GM23338 (cell line): Measurements from ENCODE around the gene MLLT3. TPM values are rescaled to one million over a fixed set of nuclear protein-coding genes. Genes with fewer than 3 reads are reported as not detected.

Source experiments
- ATAC-seq: fragments of 200-7000 bp; cut with Tn5 transposase; 3 replicates; pipeline ENCODE4 v1.9.1; 2020
- DNase-seq: peaks from one replicate; pipeline ENCODE4 v3.0.0-alpha.2; 2015; ENCODE audit warnings: low spot score
- H2AFZ ChIP-seq: fragments of 200-600 bp; sonication (generic); 2 replicates; pipeline ENCODE4 v1.8.0; 2016; ENCODE audit warnings: antibody characterized with exemption, mild to moderate bottlenecking, moderate library complexity
- H3F3A ChIP-seq: fragments of 200-600 bp; sonication (generic); replicated peaks from 2 replicates; pipeline ENCODE4 v1.8.0; 2017; ENCODE audit warnings: antibody characterized with exemption, mixed run types, low read depth
- H3K27ac ChIP-seq: fragments of 200-600 bp; sonication (generic); 2 replicates; pipeline ENCODE4 v1.6.1; 2016; ENCODE audit warnings: low read depth
- H3K27me3 ChIP-seq: fragments of 200-600 bp; sonication (generic); 2 replicates; pipeline ENCODE4 v1.8.0; 2016; ENCODE audit warnings: mild to moderate bottlenecking, mixed run types, moderate library complexity; ENCODE audit not compliant: insufficient read depth
- H3K36me3 ChIP-seq: fragments of 200-600 bp; sonication (generic); 2 replicates; pipeline ENCODE4 v1.8.0; 2016; ENCODE audit warnings: mild to moderate bottlenecking; ENCODE audit not compliant: insufficient read depth
- H3K4me1 ChIP-seq: fragments of 200-600 bp; sonication (generic); 2 replicates; pipeline ENCODE4 v1.8.0; 2016; ENCODE audit warnings: mild to moderate bottlenecking, moderate library complexity; ENCODE audit not compliant: insufficient read depth
- H3K4me2 ChIP-seq: fragments of 200-600 bp; sonication (generic); 2 replicates; pipeline ENCODE4 v1.7.1; 2017; ENCODE audit warnings: mixed run types
- H3K4me3 ChIP-seq: fragments of 200-600 bp; sonication (generic); 2 replicates; pipeline ENCODE4 v1.6.1; 2016; ENCODE audit warnings: mixed run types
- H3K79me2 ChIP-seq: fragments of 200-600 bp; sonication (generic); replicated peaks from 2 replicates; pipeline ENCODE4 v1.8.0; 2017; ENCODE audit warnings: mild to moderate bottlenecking; ENCODE audit not compliant: insufficient read depth
- H3K9me2 ChIP-seq: fragments of 200-600 bp; sonication (generic); 2 replicates; pipeline ENCODE4 v1.8.0; 2017; ENCODE audit not compliant: insufficient read depth
- H4K20me1 ChIP-seq: fragments of 200-600 bp; sonication (generic); replicated peaks from 2 replicates; pipeline ENCODE4 v1.8.0; 2017; ENCODE audit warnings: mild to moderate bottlenecking; ENCODE audit not compliant: insufficient read depth
- H3K27ac Mint-ChIP-seq: 2 replicates; pipeline ENCODE4 v1.8.0; 2020; ENCODE audit warnings: inconsistent platforms, mild to moderate bottlenecking, moderate library complexity, mixed read lengths
- H3K27me3 Mint-ChIP-seq: 3 replicates; pipeline ENCODE4 v1.8.0; 2022; ENCODE audit warnings: low read depth, mild to moderate bottlenecking, moderate library complexity, mixed read lengths, inconsistent platforms; ENCODE audit not compliant: insufficient read depth, poor library complexity
- H3K36me3 Mint-ChIP-seq: 3 replicates; pipeline ENCODE4 v1.8.0; 2021; ENCODE audit warnings: low read depth, mild to moderate bottlenecking, inconsistent platforms, moderate library complexity, mixed read lengths
- H3K4me1 Mint-ChIP-seq: 3 replicates; pipeline ENCODE4 v1.8.0; 2020; ENCODE audit warnings: mild to moderate bottlenecking, inconsistent platforms, mixed read lengths
- H3K4me3 Mint-ChIP-seq: 3 replicates; pipeline ENCODE4 v1.8.0; 2021; ENCODE audit warnings: moderate library complexity, mild to moderate bottlenecking, inconsistent platforms, mixed read lengths
- H3K9me3 Mint-ChIP-seq: 3 replicates; pipeline ENCODE4 v1.8.0; 2020; ENCODE audit warnings: moderate library complexity, mild to moderate bottlenecking, inconsistent platforms, mixed read lengths
- CREB1 ChIP-seq: fragments of 250-450 bp; sonication (Bioruptor Pico); IDR thresholded peaks from 2 replicates; pipeline ENCODE4 v1.5.0; 2020; ENCODE audit warnings: low read depth, mild to moderate bottlenecking, moderate library complexity
- CTCF ChIP-seq, 2 experiments: fragments of 200-600 bp in 1 of 2; sonication (generic) in 1 of 2; conservative IDR thresholded peaks; 2 replicates each; pipeline versions ENCODE4 v1.5.1 to v1.6.1; 2016 to 2017; ENCODE audit warnings: antibody characterized with exemption in 2 of 2, low read depth in 2 of 2, mild to moderate bottlenecking in 2 of 2, moderate library complexity in 1 of 2
- ETS1 ChIP-seq: IDR thresholded peaks from 2 replicates; pipeline ENCODE4 v1.6.1; 2016; ENCODE audit warnings: antibody characterized with exemption
- EZH2 ChIP-seq: fragments of 200-600 bp; sonication (generic); IDR thresholded peaks from one replicate; pipeline ENCODE4 v1.8.0; 2017; ENCODE audit warnings: antibody characterized with exemption, mild to moderate bottlenecking, low read depth; ENCODE audit not compliant: unreplicated experiment
- EZH2phosphoT487 ChIP-seq: fragments of 200-600 bp; sonication (generic); IDR thresholded peaks from one replicate; pipeline ENCODE4 v1.8.1; 2018; ENCODE audit warnings: antibody characterized with exemption; ENCODE audit not compliant: unreplicated experiment
- JUNB ChIP-seq: IDR thresholded peaks from one replicate; pipeline ENCODE4 v1.6.1; 2016; ENCODE audit warnings: antibody characterized with exemption; ENCODE audit not compliant: unreplicated experiment
- POLR2AphosphoS5 ChIP-seq: IDR thresholded peaks from 2 replicates; pipeline ENCODE4 v1.6.1; 2016; ENCODE audit warnings: antibody characterized with exemption, low read depth
- STAT1 ChIP-seq: IDR thresholded peaks from one replicate; pipeline ENCODE4 v1.6.1; 2016; ENCODE audit warnings: antibody characterized with exemption; ENCODE audit not compliant: unreplicated experiment
- ZNF114 ChIP-seq: fragments of 250-450 bp; sonication (Bioruptor Pico); IDR thresholded peaks from 2 replicates; pipeline ENCODE4 v1.5.0; 2020; ENCODE audit warnings: mild to moderate bottlenecking, moderate library complexity
- ZNF331 ChIP-seq: fragments of 250-450 bp; sonication (Bioruptor Pico); IDR thresholded peaks from 2 replicates; pipeline ENCODE4 v1.5.0; 2020; ENCODE audit warnings: low read depth, mild to moderate bottlenecking, moderate library complexity
- polyA plus RNA-seq: library from polyadenylated mRNA; unstranded; fragments of >200 nt; fragmentation: Nextera tagmentation; extraction: Ambion mirVana; gene quantifications from 2 replicates; pipeline ENCODE4 v1.2.1, GENCODE V29; 2016
- total RNA-seq: library from RNA; depleted of rRNA; stranded (reverse); fragments of >200 nt; shearing (Covaris generic); gene quantifications from 2 replicates; pipeline ENCODE4 v1.2.3, GENCODE V29; 2014
- TF ChIP-seq, protein P1 (sequence below): IDR thresholded peaks from one replicate; pipeline ENCODE4 v1.6.1; 2018; ENCODE audit warnings: antibody characterized with exemption; ENCODE audit not compliant: unreplicated experiment
- TF ChIP-seq, protein P2 (sequence below): fragments of 250-450 bp; sonication (Bioruptor Pico); IDR thresholded peaks from 2 replicates; pipeline ENCODE4 v1.5.0; 2020; ENCODE audit warnings: mild to moderate bottlenecking, moderate library complexity

MLLT3 gene
- total and polyA plus RNA-seq, 2 experiments from 2014 or later, result 7.5 to 9.5 TPM

DNA sequence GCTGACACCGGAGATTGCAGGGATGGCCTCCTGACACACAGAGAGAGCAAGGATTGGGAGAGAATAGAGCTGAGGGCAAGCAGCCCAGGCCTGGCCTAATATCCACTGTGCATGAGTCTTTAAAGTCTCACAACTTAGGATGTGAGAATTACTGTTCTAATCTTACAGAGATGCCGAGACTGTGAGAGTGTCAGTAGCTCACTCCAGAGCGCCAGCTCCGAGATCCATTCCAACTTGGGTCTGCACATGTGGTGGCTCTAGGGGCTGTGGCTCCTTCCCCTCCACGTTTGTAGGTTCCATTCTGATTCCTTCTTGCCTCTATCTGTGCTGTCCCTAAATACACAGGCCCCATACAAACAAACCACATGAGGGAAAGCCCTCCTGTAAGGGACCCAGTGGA, 304.6 kb downstream of the MLLT3 start:
- no peak overlapping the region for H3K4me2 ChIP-seq
- Mint-ChIP-seq H3K27me3 (peaks cover 1% of the 10 kb centered on the region), H3K36me3 (no peaks in the 10 kb centered on the region), H3K9me3 (no peaks in the 10 kb centered on the region; the same call in 2 of the 3 replicates), H3K27ac (no peak overlapping the region), H3K4me1 (peaks cover 3% of the 10 kb centered on the region; the same call in 2 of the 3 replicates), H3K4me3 (no peak overlapping the region)
- no peaks in the 10 kb centered on the region for H3K27me3 ChIP-seq
- H3K4me1 ChIP-seq, result no peaks in the 10 kb centered on the region
- H3K27ac ChIP-seq, result no peak overlapping the region
- TF ChIP-seq, protein P1, sequence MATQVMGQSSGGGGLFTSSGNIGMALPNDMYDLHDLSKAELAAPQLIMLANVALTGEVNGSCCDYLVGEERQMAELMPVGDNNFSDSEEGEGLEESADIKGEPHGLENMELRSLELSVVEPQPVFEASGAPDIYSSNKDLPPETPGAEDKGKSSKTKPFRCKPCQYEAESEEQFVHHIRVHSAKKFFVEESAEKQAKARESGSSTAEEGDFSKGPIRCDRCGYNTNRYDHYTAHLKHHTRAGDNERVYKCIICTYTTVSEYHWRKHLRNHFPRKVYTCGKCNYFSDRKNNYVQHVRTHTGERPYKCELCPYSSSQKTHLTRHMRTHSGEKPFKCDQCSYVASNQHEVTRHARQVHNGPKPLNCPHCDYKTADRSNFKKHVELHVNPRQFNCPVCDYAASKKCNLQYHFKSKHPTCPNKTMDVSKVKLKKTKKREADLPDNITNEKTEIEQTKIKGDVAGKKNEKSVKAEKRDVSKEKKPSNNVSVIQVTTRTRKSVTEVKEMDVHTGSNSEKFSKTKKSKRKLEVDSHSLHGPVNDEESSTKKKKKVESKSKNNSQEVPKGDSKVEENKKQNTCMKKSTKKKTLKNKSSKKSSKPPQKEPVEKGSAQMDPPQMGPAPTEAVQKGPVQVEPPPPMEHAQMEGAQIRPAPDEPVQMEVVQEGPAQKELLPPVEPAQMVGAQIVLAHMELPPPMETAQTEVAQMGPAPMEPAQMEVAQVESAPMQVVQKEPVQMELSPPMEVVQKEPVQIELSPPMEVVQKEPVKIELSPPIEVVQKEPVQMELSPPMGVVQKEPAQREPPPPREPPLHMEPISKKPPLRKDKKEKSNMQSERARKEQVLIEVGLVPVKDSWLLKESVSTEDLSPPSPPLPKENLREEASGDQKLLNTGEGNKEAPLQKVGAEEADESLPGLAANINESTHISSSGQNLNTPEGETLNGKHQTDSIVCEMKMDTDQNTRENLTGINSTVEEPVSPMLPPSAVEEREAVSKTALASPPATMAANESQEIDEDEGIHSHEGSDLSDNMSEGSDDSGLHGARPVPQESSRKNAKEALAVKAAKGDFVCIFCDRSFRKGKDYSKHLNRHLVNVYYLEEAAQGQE, result no peak
- TF ChIP-seq ETS1 (no peak), STAT1 (no peak), ZNF114 (CRISPR knock-in tag) (no peak), JUNB (no peak), CTCF (conservative IDR thresholded peaks at IDR 0.05; ENCODE audit: low read depth in 2 of 2) (no peak), EZH2 (no peak), POLR2AphosphoS5 (no peak), ZNF331 (CRISPR knock-in tag) (no peak), EZH2phosphoT487 (no peak), CREB1 (no peak)
- TF ChIP-seq, protein P2, sequence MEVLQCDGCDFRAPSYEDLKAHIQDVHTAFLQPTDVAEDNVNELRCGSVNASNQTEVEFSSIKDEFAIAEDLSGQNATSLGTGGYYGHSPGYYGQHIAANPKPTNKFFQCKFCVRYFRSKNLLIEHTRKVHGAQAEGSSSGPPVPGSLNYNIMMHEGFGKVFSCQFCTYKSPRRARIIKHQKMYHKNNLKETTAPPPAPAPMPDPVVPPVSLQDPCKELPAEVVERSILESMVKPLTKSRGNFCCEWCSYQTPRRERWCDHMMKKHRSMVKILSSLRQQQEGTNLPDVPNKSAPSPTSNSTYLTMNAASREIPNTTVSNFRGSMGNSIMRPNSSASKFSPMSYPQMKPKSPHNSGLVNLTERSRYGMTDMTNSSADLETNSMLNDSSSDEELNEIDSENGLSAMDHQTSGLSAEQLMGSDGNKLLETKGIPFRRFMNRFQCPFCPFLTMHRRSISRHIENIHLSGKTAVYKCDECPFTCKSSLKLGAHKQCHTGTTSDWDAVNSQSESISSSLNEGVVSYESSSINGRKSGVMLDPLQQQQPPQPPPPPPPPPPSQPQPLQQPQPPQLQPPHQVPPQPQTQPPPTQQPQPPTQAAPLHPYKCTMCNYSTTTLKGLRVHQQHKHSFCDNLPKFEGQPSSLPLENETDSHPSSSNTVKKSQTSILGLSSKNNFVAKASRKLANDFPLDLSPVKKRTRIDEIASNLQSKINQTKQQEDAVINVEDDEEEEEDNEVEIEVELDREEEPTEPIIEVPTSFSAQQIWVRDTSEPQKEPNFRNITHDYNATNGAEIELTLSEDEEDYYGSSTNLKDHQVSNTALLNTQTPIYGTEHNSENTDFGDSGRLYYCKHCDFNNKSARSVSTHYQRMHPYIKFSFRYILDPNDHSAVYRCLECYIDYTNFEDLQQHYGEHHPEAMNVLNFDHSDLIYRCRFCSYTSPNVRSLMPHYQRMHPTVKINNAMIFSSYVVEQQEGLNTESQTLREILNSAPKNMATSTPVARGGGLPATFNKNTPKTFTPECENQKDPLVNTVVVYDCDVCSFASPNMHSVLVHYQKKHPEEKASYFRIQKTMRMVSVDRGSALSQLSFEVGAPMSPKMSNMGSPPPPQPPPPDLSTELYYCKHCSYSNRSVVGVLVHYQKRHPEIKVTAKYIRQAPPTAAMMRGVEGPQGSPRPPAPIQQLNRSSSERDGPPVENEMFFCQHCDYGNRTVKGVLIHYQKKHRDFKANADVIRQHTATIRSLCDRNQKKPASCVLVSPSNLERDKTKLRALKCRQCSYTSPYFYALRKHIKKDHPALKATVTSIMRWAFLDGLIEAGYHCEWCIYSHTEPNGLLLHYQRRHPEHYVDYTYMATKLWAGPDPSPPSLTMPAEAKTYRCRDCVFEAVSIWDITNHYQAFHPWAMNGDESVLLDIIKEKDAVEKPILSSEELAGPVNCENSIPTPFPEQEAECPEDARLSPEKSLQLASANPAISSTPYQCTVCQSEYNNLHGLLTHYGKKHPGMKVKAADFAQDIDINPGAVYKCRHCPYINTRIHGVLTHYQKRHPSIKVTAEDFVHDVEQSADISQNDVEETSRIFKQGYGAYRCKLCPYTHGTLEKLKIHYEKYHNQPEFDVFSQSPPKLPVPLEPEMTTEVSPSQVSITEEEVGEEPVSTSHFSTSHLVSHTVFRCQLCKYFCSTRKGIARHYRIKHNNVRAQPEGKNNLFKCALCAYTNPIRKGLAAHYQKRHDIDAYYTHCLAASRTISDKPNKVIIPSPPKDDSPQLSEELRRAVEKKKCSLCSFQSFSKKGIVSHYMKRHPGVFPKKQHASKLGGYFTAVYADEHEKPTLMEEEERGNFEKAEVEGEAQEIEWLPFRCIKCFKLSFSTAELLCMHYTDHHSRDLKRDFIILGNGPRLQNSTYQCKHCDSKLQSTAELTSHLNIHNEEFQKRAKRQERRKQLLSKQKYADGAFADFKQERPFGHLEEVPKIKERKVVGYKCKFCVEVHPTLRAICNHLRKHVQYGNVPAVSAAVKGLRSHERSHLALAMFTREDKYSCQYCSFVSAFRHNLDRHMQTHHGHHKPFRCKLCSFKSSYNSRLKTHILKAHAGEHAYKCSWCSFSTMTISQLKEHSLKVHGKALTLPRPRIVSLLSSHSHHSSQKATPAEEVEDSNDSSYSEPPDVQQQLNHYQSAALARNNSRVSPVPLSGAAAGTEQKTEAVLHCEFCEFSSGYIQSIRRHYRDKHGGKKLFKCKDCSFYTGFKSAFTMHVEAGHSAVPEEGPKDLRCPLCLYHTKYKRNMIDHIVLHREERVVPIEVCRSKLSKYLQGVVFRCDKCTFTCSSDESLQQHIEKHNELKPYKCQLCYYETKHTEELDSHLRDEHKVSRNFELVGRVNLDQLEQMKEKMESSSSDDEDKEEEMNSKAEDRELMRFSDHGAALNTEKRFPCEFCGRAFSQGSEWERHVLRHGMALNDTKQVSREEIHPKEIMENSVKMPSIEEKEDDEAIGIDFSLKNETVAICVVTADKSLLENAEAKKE (CRISPR knock-in tag), result no peak
- peaks cover 6% of the 10 kb centered on the region for H3K9me2 ChIP-seq
- no peaks in the 10 kb centered on the region for H3F3A ChIP-seq
- no peaks in the 10 kb centered on the region for H4K20me1 ChIP-seq
- ATAC-seq (no peak), DNase-seq (no peak)
- no peaks in the 10 kb centered on the region for H3K36me3 ChIP-seq
- H3K4me3 ChIP-seq, result no peak overlapping the region
- no peak overlapping the region for H2AFZ ChIP-seq
- H3K79me2 ChIP-seq, result no peaks in the 10 kb centered on the region
